H7 (cell line): ENCODE data around the gene ODAD3. TPM values are rescaled to one million over a fixed set of nuclear protein-coding genes. Genes with fewer than 3 reads are reported as not detected.

Experiments
- DNase-seq: peaks from one replicate; pipeline ENCODE4 v3.0.0; 2012
- H3K27me3 ChIP-seq: 2 replicates; pipeline ENCODE4 v1.6.0; 2011; ENCODE audit warnings: mild to moderate bottlenecking, low read length; ENCODE audit not compliant: control insufficient read depth, insufficient read depth
- H3K36me3 ChIP-seq: replicated peaks from 2 replicates; pipeline ENCODE4 v1.5.1; 2011; ENCODE audit warnings: low read length; ENCODE audit not compliant: control insufficient read depth, insufficient read depth
- H3K4me3 ChIP-seq: 2 replicates; pipeline ENCODE4 v1.5.1; 2011; ENCODE audit warnings: low read depth, mild to moderate bottlenecking, control low read depth, low read length, moderate library complexity; ENCODE audit not compliant: insufficient read depth
- total RNA-seq: library from RNA; depleted of rRNA; stranded (reverse); fragments of >200 nt; shearing (Covaris generic); gene quantifications from 2 replicates; pipeline ENCODE4 v1.2.3, GENCODE V29; 2014; rRNA removed

The ODAD3 gene
- total RNA-seq, 1 experiment from 2014 or later = 0.66 TPM

DNA sequence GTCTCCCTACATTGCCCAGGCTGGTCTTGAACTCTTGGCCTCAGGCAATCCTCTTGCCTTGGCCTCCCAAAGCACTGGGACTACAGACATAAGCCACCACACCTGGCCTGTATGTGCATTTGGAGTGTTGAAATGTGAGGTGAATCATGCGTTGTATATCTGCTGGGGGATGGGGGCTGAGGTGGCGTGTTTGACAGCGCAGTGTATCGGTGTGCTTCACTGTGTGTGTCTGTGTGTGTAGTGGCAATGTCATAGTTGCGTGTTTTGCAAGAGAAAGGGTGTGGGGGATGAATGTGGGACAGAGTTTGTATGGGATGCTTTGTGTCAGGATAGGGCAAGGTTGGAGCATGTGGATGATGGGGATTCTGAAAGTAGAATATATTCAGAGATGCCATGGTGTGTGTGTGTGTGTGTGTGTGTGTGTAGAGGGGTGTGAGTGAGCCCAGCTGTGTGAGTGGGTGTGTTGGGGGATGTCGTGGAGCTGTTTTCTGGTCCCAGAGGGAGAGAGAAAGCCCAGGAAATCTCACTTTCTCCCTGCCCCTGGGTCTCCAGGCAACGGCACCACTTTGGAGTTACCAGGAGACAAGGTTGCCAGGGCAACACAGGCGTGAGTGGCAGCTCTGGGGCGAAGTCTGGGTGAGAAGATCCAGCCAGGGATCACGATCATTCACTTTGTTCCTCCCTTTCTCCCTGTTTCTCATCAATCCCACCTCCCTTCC lies 61.6 kb downstream of the ODAD3 start:
- H3K27me3 ChIP-seq = no peaks in the 10 kb centered on the region
- no peak overlapping the region for H3K4me3 ChIP-seq
- DNase-seq = peak; percentile 82
- H3K36me3 ChIP-seq = peaks cover 5% of the 10 kb centered on the region

DNA sequence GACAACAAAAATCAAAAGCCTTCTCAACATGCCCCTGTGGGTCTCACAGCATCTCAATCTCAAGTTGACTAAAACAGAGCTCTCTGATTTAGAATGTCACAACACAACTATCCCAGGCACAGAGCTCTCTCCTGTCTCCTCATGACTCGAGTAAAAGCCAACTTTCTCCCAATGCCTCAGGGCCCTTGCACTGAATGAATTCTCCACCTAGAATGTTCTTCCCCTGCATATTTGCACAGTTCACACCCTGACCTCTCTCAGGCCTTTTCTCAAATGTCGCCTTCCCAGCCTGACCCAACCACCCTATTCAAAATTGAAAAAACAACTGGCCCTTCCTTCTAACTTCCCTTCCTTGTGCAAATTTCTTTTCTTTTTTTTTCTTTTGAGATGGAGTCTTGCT lies 64.2 kb downstream of the ODAD3 start:
- DNase-seq = no peak
- Histone ChIP-seq H3K36me3 (peaks cover 5% of the 10 kb centered on the region), H3K27me3 (no peaks in the 10 kb centered on the region), H3K4me3 (no peak overlapping the region)

Other genes with a start within 250 kb of the ODAD3 start
- 32.3 and 41.8 TPM in 2 replicates for gene KANK2, start 237.6 kb downstream of the ODAD3 start, total RNA-seq
- not detected in 2 replicates for gene ANGPTL8, start 195.5 kb downstream of the ODAD3 start, total RNA-seq
- 26.9 and 33.7 TPM in 2 replicates for gene DOCK6, start 172.6 kb downstream of the ODAD3 start, total RNA-seq
- not detected in 2 replicates for gene TSPAN16, start 139.0 kb downstream of the ODAD3 start, total RNA-seq
- gene RAB3D, start 95.5 kb downstream of the ODAD3 start, total RNA-seq = 10.1 and 11.2 TPM in 2 replicates
- gene TMEM205, start 88.9 kb downstream of the ODAD3 start, total RNA-seq = 102 and 128 TPM in 2 replicates
- 2.7 and 5.5 TPM in 2 replicates for gene CCDC159, start 88.6 kb downstream of the ODAD3 start, total RNA-seq
- 5.7 and 7.0 TPM in 2 replicates for gene PLPPR2, start 79.7 kb downstream of the ODAD3 start, total RNA-seq
- 3.0 and 3.3 TPM in 2 replicates for gene SWSAP1, start 60.5 kb downstream of the ODAD3 start, total RNA-seq
- gene EPOR, start 50.8 kb downstream of the ODAD3 start, total RNA-seq = 14.9 and 15.8 TPM in 2 replicates
- gene RGL3, start 15.8 kb downstream of the ODAD3 start, total RNA-seq = 1.6 and 7.8 TPM in 2 replicates
- 97.7 and 108 TPM in 2 replicates for gene PRKCSH, start 514 bp upstream of the ODAD3 start, total RNA-seq
- gene ELAVL3, start 45.9 kb upstream of the ODAD3 start, total RNA-seq = 0.17 and 0.52 TPM in 2 replicates
- gene ZNF653, start 70.7 kb upstream of the ODAD3 start, total RNA-seq = 8.5 and 9.8 TPM in 2 replicates
- 72.4 and 77.5 TPM in 2 replicates for gene ECSIT, start 94.0 kb upstream of the ODAD3 start, total RNA-seq
- 24.1 and 26.7 TPM in 2 replicates for gene CNN1, start 103.7 kb upstream of the ODAD3 start, total RNA-seq
- 48.2 and 66.7 TPM in 2 replicates for gene ELOF1, start 124.1 kb upstream of the ODAD3 start, total RNA-seq
- 1.0 and 3.7 TPM in 2 replicates for gene ACP5, start 142.5 kb upstream of the ODAD3 start, total RNA-seq
- 20.1 and 24.2 TPM in 2 replicates for gene ZNF627, start 162.4 kb upstream of the ODAD3 start, total RNA-seq